Right atrium auricular region (tissue), 2 donors: ENCODE measurements around the gene OAT. TPM values are rescaled to one million over a fixed set of nuclear protein-coding genes. Genes with fewer than 3 reads are reported as not detected.
"Not testable (repeated sequence)": the region's sequence is repeated elsewhere in the genome, so short reads cannot be mapped to it uniquely, and the experiment has no call there.

Source experiments
- DNase-seq: peaks from one replicate; pipeline ENCODE4 v3.0.0-alpha.2; 2019; ENCODE audit warnings: low spot score
- H3K27ac ChIP-seq, 2 donors: fragments of 200-600 bp; sonication (generic); 1 replicate in 1 of 2; 2 replicates in 1 of 2; pipeline ENCODE4 v1.5.1; 2016 to 2019
- H3K27me3 ChIP-seq, 2 donors: fragments of 200-600 bp; sonication (generic); one replicate each; pipeline versions ENCODE4 v1.5.1 to v1.6.0; 2017 to 2019
- H3K36me3 ChIP-seq: fragments of 200-600 bp; sonication (generic); one replicate; pipeline ENCODE4 v1.5.1; 2016
- H3K4me1 ChIP-seq, 2 donors: fragments of 200-600 bp; sonication (generic); one replicate each; pipeline versions ENCODE4 v1.5.1 to v1.6.0; 2017 to 2019
- H3K4me3 ChIP-seq, 2 donors: fragments of 200-600 bp; sonication (generic); 1 replicate in 1 of 2; 2 replicates in 1 of 2; pipeline ENCODE4 v1.5.1; 2017 to 2019; ENCODE audit warnings: mild to moderate bottlenecking in 1 of 2, moderate library complexity in 1 of 2
- H3K9me3 ChIP-seq, 2 donors: fragments of 200-600 bp; sonication (generic); one replicate each; pipeline ENCODE4 v1.5.1; 2019
- CTCF ChIP-seq, 2 donors: fragments of 200-600 bp; sonication (generic); IDR thresholded peaks; one replicate each; pipeline ENCODE4 v1.5.1; 2019; ENCODE audit warnings: antibody characterized with exemption in 2 of 2
- total RNA-seq, 2 donors: library from RNA; depleted of rRNA; stranded (reverse); fragments of >200 nt; gene quantifications; one replicate each; pipeline ENCODE4 v1.1.0, GENCODE V29; 2016

The OAT gene
- total RNA-seq, 2 donors from 2014 or later: 42.1 to 49.8 TPM

GRCh38 chr10:124372899-124373298, 45.8 kb downstream of the OAT start:
- TF ChIP-seq CTCF (IDR thresholded peaks at IDR 0.05): no peak
- no peak overlapping the region for H3K4me3 ChIP-seq
- no peaks in the 10 kb centered on the region for H3K4me1 ChIP-seq
- no peak overlapping the region for H3K27ac ChIP-seq
- no peak for DNase-seq
- no peaks in the 10 kb centered on the region for H3K36me3 ChIP-seq
- H3K9me3 ChIP-seq: no peaks in the 10 kb centered on the region
- H3K27me3 ChIP-seq: no peaks in the 10 kb centered on the region

- no peaks in the 10 kb centered on the region for H3K36me3 ChIP-seq
- no peak for DNase-seq
- no peaks in the 10 kb centered on the region for H3K4me1 ChIP-seq
- H3K4me3 ChIP-seq: no peak overlapping the region
- H3K9me3 ChIP-seq: no peaks in the 10 kb centered on the region
- no peak for TF ChIP-seq CTCF (IDR thresholded peaks at IDR 0.05)
- no peak overlapping the region for H3K27ac ChIP-seq
- no peaks in the 10 kb centered on the region for H3K27me3 ChIP-seq
These were observed 48.3 kb downstream of the OAT start for GRCh38 chr10:124370426-124370825.

- Histone ChIP-seq H3K4me1 (no peaks in the 10 kb centered on the region), H3K27me3 (no peaks in the 10 kb centered on the region), H3K27ac (no peak overlapping the region), H3K9me3 (no peaks in the 10 kb centered on the region), H3K36me3 (no peaks in the 10 kb centered on the region), H3K4me3 (no peak overlapping the region)
- TF ChIP-seq CTCF (IDR thresholded peaks at IDR 0.05): no peak
- no peak for DNase-seq
These were observed 48.7 kb downstream of the OAT start for GRCh38 chr10:124369986-124370385.

GRCh38 chr10:124369533-124369932, 49.2 kb downstream of the OAT start:
- not testable (repeated sequence) for H3K27ac ChIP-seq, H3K9me3 ChIP-seq, DNase-seq, H3K4me1 ChIP-seq, H3K27me3 ChIP-seq, H3K4me3 ChIP-seq, H3K36me3 ChIP-seq

- DNase-seq: no peak
These were observed 49.7 kb downstream of the OAT start for GRCh38 chr10:124369066-124369465.

GRCh38 chr10:124367936-124368335, 50.8 kb downstream of the OAT start:
- H3K4me1 ChIP-seq: no peaks in the 10 kb centered on the region
- no peak overlapping the region for H3K27ac ChIP-seq
- H3K9me3 ChIP-seq: no peaks in the 10 kb centered on the region
- no peaks in the 10 kb centered on the region for H3K27me3 ChIP-seq
- DNase-seq: no peak
- TF ChIP-seq CTCF (IDR thresholded peaks at IDR 0.05): no peak
- H3K36me3 ChIP-seq: no peaks in the 10 kb centered on the region
- H3K4me3 ChIP-seq: no peak overlapping the region

More at GRCh38 chr10:124369066-124369465, 49.7 kb downstream of the OAT start:
- TF ChIP-seq CTCF (IDR thresholded peaks at IDR 0.05): no peak
- Histone ChIP-seq H3K4me3 (no peak overlapping the region), H3K27ac (no peak overlapping the region), H3K9me3 (no peaks in the 10 kb centered on the region), H3K27me3 (no peaks in the 10 kb centered on the region), H3K36me3 (no peaks in the 10 kb centered on the region), H3K4me1 (no peaks in the 10 kb centered on the region)
